ENCODE measurements around the gene TSFM.
"Not testable (repeated sequence)": the region's sequence is repeated elsewhere in the genome, so short reads cannot be mapped to it uniquely, and the experiment has no call there.

TSFM gene

DNA sequence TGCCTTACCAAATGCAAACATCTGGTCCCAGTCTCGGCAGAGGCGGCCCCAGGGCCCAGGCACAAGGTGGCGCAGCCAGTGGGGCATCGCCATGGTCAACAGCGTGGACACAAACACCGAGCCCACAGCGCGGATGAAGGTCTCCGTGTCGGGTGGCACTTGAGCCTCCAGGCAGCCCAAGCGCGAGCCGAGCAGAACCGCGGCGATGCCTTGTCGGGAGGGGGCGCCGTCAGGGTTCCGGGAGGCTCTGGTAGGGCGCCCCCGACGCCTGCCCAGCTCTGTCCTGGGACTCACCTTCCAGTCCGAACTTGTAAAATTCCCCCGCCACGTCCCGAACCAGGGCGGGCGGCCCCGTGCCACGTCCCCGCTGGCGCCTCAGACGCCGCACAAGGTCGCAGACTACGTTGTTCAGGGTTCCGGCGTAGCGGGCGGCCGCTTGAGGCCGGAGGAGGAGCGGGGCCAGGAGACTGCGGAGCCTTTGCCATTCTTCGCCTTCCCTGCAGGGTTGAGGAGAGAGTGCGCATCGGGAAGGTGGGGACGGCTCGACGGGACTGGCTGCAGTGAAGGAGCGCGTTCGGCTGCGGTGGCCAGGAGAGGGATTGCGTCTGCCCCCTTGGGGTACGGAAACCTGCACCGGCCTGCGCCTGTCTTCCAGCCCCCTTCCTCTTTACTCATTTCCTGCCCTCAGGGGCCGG lies 17.4 kb upstream of the TSFM start:
- no peak for FAIRE-seq

DNA sequence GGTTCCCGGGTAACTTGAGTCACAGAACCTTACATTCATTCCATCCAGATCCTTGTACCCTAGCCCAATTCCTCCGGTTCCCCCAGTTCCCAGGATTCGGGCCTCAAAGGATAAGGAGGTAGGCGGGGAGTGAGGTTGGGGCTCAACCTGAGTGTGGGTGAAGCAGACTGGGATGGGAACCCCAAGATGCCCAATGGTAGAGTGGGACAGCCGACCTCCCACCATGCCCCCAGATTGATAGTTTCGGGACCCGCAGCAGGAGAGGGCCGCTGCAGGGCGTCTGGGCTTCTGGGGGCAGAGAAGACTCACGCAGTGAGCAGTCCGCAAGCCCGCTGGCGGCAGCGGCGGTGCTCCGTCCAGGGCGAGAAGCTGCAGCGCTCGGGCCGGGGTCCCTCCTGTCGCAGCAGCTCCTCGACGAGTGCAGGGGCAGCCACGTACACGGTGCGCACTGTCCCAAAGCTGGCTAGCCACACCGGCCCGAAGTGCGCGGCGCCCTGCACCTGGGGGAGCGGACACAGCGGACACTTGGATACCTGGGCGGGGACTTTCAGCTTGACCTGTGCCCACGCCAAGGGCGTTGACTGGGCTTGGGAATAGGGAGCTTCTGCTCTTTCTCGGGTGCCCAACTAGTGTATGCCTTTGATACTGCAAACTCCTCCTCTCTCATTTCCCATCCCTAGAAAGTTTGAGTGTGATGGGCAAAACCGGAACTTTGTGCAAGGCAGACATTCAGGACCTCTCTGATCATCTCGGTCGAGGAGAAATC lies 16.7 kb upstream of the TSFM start:
- no peak for FAIRE-seq

DNA sequence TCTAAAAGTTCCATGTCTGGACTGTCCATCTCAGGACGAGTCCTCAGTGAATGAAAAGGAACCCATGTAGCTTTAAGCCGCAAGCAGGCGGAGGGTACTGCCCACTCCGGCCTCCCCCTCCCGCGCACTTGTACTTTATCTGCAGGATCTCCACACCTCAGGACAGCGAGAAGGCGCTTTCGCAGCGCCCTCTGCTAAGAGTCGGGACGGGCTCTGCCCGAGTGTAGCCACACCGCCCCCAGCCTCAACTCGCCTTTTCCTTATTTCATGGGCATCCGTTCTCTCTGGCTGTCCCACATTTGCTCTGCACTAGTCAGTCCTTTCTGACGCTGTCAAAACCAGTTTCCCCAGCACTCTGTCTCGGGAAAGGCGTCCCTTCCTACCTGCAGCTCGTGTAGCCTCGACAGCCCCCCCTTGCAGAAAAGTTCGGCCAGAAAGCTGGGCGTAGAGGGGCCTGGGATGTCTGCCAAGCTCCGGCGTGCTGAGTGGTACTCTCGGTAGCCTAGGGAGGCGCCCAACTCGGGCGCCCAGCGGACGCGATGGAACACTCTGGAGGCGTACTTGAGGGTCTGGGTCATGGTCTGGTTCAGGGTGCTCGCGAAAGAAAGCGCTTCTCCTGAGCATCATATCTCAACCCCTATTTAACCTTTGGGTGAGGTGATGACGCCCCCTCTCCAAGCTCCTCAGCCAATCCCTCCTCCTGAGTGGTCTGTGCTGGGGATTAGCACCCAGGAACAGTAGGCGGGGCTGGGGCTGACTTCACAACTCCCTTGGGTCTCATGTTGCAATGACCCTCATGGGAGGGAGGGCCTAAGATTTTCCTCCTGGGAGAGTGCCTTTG lies 15.9 kb upstream of the TSFM start, which contains the start of gene CYP27B1:
Gene CYP27B1, minus strand, starts transcription at position 615 of the 841 bp plus-strand sequence. Its CDS starts 37 bp downstream, at position 578.
- no peak for FAIRE-seq

DNA sequence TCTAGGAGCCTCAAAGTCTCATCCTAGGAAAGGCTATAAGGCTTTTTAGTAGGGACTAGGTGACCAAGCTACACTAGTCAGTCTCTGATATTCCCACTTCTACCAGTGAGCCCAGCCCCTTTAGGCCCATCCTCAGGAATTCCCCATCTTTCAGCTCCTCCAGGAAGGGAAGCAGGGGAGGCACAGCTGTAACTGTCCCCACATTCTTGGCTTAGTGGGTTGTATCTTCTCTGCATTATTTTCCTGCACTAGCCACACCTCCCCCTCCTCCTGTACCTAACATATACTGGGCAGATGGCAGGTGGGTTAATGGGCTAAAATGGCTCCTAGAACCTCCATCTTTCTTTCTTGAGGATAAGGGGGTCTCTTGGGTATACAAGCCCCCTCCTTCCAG lies 15.3 kb upstream of the TSFM start:
- FAIRE-seq, result no peak

DNA sequence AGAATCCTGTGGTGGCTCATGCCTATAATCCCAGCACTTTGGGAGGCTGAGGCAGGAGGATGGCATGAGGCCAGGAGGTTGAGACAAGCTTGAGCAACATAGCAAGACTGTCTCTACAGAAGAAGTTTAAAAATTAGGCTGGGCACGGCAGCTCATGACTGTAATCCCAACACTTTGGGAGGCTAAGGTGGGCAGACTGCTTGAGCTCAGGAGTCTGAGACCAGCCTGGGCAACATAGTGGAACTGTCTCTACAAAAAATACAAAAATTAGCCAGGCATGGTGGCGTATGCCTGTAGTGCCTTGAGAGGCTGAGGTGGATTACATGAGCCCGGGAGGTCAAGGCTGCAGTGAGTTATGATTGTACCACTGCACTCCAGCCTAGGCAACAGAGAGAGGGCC lies 14.7 kb upstream of the TSFM start:
- no peak for FAIRE-seq

DNA sequence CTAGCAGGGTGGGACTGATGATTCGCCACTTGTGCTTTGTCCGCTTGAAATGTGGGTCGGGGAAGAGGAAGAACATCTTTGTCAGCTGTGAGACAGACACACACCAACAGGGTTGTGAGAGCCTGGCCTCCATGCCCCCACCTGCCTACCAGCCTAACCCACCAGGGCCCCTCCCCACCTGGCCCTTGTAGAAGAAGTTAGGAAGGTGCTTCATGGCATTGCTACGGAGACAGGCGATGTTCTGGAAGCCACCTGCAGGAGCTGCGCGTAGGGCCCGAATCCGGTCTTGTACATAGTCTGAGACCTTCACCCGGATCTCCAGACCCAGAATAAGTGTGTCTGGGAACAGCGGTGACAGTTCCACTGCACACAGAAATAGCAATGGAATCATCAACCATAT lies 13.0 kb upstream of the TSFM start:
- no peak for FAIRE-seq

DNA sequence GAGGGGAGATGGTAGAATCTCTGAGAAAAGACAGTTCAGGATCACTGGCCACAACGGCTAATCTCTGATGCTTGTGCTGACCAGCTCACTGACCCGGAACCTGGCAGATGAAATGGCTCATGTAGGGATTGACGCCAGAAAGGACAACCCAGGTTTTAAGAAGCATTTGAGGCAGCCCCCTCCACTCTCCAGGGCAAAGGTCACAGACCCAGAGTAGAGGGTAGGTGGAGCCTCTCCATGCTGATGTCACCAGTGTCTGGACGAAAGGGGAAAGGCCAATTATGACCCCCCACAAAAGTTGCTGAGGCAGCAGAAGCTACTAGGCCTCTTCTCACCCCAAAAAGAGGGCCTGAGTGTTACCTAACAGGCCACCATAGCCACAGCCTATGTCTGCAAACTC lies 11.9 kb upstream of the TSFM start:
- FAIRE-seq, result no peak

DNA sequence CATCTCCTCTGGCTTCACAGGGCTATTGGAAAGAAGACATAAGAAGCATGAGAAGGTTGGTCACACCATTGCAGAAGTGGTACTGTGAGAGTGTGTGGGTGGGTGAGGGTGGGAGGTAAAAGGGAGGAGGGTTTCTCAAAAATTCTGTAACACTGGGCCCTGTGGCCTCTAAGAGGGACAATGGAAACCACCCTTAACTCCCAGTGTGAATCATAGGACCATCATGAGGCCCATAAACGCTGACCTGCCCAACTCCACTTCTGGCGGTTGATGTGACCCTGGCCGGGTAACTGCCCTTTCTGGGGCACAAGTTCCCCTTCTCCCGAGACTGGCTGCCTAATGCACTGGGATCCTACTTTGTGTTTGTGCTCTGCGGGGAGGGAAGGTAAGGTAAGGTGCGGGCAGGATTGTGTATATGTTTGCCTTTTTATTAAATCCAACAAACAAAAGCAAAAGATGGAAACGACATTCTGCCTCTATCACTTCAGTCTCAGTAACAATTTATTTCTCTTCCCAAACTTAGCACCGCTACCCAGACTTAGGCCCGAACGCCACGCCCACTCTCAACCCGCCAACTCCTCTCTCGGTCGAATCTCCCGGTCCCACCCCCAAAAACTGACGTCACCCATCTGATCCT lies 11.2 kb upstream of the TSFM start:
- no peak for FAIRE-seq

DNA sequence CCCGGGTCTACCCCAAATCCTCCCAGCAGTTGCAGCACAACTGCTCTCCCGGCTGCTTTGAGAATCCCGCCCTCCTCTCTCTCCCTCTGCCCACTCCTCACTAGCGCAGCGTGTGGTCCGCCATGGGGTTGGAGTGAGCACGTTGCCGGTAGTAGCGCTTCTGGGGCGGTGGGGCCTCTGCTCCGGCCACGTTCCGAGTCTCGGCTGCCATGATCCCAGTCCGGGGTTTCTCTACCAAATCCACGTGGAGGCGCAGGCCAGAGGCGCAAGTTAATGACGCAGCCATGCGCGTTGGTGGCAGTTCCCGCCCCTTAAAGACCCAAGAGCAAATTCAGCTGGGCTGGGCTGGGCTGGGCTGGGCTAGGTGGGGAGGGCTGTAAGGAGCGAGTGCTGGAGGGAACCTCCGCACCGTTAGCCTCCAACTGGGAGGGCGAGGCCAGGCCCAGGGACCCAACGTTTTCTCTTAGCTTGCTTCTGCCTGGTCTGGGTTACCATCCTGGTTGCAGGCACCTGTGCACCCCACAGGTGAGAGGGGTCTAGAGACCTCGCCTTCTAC lies 10.6 kb upstream of the TSFM start, which contains the start of gene METTL1:
Gene METTL1, minus strand, starts transcription at position 233 of the 556 bp plus-strand sequence. Its CDS starts 22 bp downstream, at position 211.
- no peak for FAIRE-seq

DNA sequence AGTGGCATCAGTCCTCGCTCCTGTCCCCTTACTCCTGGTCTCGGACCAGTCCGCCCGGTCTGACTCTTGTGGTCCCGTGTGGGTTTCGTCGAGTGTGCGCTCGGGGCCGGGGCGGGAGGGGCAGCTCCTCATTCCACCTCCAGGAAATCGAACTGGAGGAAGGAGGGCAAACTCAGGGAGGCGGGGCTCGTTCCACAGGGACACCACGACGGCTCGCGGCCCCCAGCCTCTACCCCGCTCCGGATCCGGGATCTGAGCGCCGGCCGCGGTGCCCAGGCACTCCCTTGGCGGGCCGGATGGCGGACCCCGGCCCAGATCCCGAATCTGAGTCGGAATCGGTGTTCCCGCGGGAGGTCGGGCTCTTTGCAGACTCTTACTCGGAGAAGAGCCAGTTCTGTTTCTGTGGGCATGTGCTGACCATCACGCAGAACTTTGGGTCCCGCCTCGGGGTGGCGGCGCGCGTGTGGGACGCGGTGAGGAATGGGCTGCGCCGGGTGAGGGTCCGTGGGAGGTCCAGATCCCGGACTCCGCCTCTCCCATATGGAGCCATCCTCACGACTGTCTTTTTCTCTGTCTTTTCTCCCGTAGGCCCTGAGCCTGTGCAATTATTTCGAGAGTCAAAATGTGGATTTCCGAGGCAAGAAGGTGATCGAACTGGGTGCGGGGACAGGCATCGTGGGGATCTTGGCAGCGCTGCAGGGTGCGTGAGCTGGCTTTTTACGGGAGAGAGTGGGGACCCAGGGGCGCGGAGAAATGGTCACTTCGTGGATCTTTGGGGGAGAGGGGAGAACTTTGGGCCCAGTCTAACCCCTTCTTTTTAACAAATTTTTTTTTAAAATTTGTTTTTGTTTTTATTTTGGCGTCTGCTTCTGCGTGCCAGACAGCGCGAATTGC lies 9.9 kb upstream of the TSFM start, which contains the start of gene EEF1AKMT3:
Gene EEF1AKMT3, plus strand, starts transcription at position 186 of the 894 bp plus-strand sequence. Its CDS starts 111 bp downstream, at position 297.
- FAIRE-seq, result no peak

DNA sequence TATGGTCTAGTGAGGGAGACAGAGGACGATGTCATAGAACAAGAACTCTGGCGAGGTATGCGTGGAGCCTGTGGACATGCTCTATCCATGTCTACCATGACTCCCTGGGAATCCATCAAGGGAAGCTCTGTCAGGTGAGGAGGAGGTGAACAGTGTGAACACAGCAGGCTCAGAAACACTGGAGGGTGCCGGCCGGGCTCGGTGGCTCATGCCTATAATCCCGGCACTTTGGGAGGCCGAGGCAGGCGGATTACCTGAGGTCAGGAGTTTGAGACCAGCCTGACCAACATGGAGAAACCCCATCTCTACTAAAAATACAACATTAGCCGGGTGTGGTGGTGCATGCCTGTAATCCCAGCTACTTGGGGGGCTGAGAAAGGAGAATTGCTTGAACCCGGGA lies 8.0 kb upstream of the TSFM start:
- FAIRE-seq, result not testable (repeated sequence)

DNA sequence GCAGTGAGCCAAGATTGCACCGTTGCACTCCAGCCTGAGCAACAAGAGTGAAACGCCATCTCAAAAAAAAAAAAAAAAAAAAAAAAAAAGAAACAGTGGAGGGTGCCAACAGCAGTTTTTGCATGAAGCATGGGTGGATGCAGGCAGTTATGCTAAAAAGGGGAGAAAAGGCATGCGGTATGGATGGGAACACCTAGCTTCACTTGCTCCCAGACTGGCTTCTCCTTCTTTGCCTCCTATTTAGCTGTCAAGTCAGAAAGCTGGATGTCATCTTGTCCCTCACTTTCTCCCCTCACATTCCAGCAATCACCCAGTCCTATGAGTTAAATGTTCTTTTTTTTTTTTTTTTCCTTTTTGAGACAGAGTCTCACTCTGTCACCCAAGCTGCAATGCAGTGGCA lies 7.5 kb upstream of the TSFM start:
- no peak for FAIRE-seq

DNA sequence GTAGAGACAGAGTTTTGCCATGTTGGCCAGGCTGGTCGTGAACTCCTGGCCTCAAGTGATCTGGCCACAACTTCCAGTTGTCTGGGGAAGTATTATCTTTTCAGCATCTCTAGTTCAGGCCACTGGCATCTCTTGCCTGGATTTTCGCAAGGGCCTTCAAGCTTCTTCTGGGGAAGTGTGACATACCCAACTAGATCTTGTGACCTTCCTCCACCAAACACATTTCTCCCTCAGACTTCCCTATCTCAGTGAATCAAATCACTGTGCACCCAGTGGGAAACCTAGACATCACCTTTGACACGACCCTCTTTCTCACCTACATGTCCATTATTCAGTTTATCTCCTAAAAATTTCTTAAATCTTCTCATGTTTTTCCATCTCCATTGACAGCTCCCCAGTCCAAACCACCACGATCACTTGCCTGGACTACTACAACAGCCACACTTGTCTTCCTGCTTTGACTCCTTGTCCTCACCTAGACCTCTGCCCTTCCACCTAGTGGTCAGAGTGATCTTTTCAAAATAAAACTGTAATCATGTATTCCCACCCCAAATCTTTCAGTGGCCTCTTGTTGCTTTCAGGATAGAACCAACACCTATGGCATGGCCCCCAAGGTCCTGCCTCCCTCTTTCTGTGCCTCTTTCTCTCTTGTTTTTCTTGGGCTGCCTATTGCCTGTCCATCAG lies 6.9 kb upstream of the TSFM start:
- no peak for FAIRE-seq

DNA sequence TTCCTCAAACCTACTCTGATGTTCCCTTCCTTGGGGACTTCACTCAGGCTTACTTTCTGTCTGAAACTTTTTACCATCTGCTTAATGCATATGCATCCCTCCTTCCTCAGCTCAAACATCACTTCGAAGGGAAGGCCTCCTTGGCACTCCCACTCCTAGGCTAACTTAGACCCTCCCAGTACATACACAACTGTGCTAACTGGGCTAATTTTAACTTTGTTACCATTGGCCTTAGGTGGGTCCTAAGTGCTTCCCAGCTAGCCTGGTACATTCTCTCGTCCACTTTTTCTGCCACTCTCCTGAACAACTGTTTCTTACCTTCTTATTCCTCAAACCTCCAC lies 6.4 kb upstream of the TSFM start:
- FAIRE-seq, result no peak

DNA sequence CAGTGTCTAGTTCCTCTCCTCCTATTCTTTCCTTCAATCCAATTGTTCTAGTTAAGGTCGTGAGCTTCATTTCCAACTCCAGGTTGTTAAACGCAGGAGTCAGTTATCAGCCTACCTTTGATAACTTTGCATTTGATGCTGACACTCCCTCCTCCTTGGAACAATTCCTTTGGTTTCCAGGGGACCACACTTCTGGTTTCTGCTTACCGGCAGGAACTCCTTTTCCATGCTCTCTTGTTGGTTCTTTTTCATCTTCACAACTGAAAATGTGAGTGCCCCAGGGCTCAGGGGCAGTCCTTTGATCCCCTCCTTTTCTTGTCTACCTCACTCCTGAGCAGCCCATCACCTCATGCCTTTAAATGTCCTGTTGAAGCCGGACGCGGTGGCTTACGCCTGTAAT lies 5.2 kb upstream of the TSFM start:
- no peak for FAIRE-seq

DNA sequence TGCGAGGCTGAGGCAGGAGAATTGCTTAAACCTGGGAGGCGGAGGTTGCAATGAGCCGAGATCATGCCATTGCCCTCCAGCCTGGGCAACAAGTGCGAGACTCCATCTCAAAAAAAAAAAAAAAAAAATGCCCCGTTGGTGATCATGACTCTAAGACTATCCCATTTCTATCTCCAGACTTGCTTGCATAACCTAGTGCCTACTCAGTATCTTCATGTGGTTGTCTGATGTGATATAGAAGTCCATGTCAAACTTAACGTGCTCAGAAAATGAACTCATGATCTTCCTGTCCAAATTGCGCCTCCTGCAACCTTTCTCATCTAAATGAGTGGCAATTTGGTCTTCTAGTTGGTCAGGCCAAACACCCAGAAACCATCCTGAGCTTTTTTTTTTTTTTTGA lies 4.7 kb upstream of the TSFM start:
- FAIRE-seq, result no peak

DNA sequence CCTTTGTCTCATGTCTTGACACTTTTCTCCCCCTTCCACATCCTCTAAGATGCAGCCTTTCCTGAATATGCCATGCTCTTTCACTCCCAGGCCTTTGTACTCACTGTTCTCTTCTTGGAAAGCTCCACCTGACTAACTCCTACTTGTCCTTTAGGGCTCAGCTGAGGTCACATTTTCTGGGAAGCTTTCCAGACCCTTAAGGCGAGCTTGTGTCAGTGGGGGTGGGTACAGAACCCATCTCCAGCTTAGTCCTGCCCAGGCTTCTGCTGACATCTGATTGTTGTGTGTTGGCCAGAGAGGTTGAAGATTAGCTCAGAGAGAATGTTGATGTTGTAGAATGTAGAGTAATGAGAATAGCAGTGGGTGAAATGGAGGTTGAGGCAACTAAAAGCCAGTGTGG lies 2.9 kb upstream of the TSFM start:
- no peak for FAIRE-seq

DNA sequence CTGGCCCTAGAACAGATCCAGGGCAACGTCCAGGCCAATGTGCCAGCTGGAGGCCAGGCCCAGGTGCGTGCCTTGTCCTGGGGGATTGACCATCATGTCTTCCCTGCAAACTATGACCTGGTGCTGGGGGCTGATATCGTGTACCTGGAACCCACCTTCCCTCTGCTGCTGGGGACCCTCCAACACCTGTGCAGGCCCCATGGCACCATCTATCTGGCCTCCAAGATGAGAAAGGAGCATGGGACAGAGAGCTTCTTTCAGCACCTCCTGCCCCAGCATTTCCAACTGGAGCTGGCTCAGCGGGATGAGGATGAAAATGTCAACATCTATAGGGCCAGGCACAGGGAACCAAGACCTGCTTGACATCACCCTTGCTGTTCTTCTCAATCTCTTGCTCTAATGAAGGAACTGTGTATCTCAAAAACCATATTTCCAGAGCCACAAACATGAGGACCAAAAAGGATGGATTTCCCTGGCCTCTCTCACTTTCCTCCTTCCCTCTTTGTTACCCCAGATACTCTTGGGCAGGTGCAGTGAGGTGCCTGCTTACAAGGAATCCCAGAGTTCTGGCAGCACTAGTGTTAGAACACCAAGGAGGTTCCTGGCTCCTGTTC lies 2.2 kb upstream of the TSFM start:
- no peak for FAIRE-seq

DNA sequence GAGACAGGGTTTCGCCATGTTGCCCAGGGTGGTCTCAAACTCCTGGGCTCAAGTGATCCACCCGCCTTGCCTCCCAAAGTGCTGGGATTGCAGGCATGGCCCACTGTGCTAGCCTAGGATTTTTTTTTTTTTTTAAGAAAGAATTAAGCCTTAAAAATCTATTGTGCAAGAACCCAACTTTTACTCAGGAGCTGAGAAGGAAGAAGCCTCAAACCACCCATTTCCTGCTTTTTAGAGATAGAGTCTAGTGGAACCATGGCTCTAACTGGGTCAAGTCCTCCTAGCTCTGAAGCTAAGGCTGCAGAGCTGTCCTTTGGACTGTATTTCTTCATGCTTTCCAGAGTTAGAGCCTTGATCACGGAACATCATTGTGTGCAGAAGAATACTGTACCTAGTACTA lies 1.3 kb upstream of the TSFM start:
- no peak for FAIRE-seq

DNA sequence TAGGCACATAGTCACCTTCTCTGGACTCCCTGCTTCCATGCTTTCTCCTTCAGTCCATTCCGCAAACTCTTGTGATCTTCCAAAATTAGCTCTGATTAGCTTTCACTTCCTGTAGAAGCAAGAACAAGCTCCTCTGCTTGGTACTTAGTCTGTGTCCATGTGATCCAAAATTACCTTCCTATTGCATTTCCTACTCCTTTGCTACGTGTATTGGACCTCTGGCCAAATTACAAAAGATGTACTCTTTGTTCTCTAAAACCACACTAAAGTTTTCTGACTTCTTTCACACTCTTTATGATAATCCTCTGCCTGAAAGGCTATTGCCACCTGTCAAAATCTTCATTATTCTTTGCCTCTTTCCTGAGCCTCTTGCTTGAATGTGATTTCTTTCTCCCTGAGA lies 786 bp upstream of the TSFM start:
- FAIRE-seq, result no peak

DNA sequence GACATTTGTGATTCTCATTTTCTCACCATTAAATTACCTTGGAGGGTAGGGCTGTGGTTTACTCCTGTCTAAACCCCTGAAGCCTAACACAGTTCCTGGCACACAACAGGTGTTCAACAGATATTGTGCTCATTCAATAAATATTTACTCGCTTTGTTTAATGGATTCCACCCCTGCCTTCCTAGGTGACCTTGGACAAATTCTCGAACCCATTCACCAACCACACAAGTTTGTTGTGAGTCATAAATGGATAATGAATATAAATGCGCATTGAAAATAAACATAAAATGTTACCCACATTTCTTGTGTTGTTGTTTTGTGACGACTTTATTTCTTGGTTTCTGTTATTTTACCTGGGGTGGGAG lies 362 bp upstream of the TSFM start:
- FAIRE-seq, result no peak

All from TTC549 (cell line).